Esophagus mucosa (tissue), 1 donor: ENCODE data around the gene CCL17. TPM values are rescaled to one million over a fixed set of nuclear protein-coding genes. Genes with fewer than 3 reads are reported as not detected.
"Not testable (repeated sequence)": the region's sequence is repeated elsewhere in the genome, so short reads cannot be mapped to it uniquely, and the experiment has no call there.

ENCODE experiments used
- ATAC-seq: fragments of 200-7000 bp; cut with Tn5 transposase; one replicate; pipeline ENCODE4 v1.9.1; 2020
- total RNA-seq: library from RNA; stranded (reverse); gene quantifications from one replicate; pipeline ENCODE4 v1.2.4, GENCODE V29; 2023
- donor health status: DM: yes; HTN: yes; CAD: no.

Gene CCL17
- total RNA-seq, 1 donor from 2014 or later = 1.6 TPM

GRCh38 chr16:57396786-57397185, 7.8 kb upstream of the CCL17 start:
- ATAC-seq = no peak

- ATAC-seq = not testable (repeated sequence)
Measured at GRCh38 chr16:57397493-57397892, 7.1 kb upstream of the CCL17 start.

- ATAC-seq = peak; percentile 34
Measured at GRCh38 chr16:57401943-57402640, 2.5 kb upstream of the CCL17 start.

GRCh38 chr16:57405097-57405496, 530 bp downstream of the CCL17 start:
- no peak for ATAC-seq

GRCh38 chr16:57406881-57407280, 2.3 kb downstream of the CCL17 start:
- peak; percentile 31 for ATAC-seq

DNA sequence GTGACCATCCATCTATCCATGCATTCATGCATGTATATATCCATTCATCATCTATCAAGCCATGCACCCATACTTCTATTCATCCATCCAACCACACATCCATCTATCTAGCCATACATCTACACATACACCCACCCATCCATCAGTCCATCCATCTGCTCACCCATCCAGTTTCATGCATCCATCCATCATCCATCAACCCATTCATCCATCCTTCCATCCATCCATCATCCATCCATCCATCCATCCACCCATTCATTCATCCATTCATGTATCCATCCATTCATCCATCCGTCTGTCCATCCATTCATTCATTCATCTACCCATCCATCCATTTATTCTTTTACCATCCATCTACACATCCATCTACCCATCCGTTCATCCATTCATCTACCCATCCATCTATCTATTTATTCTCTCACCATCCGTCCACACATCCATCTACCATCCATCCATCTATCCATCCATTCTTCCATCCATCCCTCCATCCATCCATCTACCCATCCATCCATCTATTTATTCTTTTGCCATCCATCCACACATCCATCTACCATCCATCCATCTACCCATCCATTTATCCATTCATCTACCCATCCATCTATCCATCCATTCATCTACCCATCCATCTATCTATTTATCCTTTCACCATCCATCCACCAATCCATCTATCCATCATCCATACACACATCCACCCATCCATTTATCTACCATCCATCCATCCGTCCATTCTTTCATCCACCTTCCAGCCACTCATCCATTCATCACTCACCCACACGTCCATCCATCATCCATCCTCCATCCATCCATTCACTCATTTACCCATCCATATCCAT, 3.2 kb downstream of the CCL17 start:
- ATAC-seq = no peak

DNA sequence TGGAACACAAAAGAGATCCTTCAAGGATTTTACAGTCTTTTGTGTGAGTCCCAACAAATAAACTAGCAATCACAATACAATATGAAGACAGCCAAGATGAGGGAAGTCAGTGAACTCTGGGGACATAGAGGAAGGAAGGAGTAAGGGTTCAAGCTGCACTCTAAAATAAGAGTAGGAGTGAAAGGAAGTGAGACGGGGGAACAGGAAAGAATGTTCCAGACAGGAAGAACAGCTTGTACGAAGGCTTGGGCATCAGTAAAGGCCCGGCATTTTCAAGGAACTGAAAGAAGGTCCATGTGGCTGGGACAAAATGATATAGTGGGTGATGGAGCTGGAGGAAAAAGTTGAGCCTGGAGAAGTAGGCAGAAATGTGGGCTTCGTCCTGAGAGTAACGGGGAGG, 4.5 kb downstream of the CCL17 start:
- ATAC-seq = no peak

DNA sequence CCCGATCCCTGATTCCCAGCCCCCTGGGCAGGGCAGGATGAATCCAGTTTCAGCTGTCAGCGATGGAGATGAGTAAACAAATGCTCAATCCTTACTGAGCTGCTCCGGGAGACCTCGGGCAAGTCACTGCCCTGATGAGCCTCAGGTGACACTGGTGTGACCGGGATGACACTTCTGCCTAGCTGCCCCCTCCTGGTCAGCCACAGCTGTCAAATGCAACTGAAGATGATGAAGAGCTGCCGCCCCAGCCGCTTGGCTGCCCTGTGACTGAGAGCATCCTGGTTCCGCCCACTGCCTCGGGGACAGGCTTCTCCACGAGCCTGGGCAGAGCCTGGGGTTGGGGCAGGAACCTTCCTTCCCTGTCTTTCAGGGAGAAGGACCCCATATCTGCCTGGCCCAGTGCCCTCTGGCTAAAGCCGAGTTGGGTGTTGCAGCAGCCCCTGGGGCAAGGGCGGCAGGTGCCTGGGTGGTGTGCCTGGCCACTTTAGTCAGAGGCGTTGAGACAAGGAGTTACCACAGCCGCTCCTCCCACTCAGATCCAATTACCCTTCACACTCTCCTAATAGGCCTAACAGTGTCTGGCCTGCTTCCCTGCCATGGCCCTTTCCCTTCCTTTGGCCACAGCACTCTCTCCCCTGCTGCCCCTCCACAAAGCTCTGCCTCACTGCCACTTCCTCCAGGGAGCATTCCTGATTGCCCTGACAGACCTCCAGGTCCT, 5.5 kb downstream of the CCL17 start:
- ATAC-seq = peak; percentile 40

DNA sequence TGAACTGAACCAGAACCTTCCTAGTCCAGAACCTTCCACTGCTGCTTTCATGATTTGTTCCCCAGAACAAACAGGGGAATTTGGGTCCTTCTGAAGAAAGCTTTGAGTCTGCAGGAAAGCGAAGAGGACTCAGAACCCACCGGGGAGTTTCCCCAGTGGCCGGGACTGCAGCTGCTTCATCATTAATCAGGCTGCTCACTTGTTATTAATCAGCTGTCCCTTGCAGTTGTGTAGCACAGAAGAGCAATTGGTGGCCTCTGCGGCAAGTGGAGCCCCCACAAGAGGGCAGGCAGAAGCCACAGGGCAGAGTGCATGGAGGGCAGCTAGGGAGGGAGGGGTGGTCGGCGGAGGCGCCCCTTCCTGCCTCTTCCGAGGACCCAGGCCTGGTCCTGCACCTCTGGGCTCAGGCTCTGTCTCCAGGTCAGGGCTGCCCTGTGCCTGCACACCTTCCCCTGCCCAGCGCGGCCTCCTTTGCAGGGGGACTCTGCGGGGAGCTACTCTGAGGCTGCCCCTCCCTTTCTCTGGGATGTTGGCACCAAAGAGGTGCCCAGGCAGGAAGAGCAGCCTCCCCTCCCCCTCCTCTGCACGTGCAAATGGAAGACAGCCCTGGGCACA, 6.9 kb downstream of the CCL17 start:
- no peak for ATAC-seq

- no peak for ATAC-seq
Measured at GRCh38 chr16:57412584-57412983, 8.0 kb downstream of the CCL17 start.

DNA sequence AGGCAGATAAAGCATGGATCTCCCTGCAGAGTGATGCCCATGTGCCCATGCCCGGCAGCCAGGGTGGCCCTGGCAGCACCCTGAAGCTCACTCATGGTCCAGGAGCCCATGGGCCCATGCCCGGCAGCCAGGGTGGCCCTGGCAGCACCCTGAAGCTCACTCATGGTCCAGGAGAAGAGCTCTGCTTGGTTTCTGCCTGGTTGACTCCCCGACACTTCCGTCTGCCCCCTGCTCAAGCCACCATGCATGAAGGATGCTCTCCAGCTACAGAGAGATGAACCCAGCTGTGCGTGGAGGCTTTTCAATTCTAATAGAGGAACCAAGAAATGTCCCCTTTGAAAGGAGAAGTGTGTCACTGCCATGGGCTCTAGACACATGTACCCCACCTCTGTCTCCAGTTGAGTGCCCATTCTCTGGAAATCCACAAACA, 8.7 kb downstream of the CCL17 start:
- ATAC-seq = peak; percentile 5

DNA sequence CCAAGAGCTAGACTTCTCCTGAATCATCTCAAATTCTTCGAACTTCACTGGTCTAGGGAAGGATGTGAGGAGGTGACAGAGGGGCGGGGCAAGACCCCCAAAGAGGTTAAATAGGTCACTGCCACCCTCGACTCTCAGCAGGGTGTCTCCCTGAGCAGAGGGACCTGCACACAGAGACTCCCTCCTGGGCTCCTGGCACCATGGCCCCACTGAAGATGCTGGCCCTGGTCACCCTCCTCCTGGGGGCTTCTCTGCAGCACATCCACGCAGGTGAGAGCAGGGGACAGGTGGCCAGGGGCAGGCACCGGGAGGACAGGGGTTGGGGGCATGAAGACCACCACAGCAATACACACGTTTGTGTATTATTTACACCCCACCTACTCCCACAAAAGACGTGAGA, 9.2 kb downstream of the CCL17 start:
- no peak for ATAC-seq

GRCh38 chr16:57416084-57416483, 11.5 kb downstream of the CCL17 start:
- ATAC-seq = no peak

DNA sequence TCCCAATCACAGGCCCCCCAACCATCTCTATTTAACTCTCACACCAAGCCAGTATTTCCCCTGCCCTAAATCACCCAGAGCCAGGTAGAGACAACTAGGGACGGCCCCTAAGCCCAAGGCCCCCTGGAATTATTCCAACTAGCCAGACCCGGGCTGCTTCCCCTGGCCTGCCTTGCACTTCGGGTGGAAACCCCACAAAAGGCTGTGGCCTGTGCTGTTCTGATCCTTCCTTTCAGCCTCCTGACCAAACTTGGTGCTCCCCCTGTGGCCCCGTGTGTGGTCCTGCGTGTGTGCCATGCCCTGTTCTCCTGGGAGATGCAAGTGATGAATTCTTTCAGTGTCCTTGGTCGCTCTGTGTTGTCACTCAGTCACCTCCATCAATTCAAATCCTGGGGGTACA, 14.9 kb downstream of the CCL17 start:
- ATAC-seq = no peak

DNA sequence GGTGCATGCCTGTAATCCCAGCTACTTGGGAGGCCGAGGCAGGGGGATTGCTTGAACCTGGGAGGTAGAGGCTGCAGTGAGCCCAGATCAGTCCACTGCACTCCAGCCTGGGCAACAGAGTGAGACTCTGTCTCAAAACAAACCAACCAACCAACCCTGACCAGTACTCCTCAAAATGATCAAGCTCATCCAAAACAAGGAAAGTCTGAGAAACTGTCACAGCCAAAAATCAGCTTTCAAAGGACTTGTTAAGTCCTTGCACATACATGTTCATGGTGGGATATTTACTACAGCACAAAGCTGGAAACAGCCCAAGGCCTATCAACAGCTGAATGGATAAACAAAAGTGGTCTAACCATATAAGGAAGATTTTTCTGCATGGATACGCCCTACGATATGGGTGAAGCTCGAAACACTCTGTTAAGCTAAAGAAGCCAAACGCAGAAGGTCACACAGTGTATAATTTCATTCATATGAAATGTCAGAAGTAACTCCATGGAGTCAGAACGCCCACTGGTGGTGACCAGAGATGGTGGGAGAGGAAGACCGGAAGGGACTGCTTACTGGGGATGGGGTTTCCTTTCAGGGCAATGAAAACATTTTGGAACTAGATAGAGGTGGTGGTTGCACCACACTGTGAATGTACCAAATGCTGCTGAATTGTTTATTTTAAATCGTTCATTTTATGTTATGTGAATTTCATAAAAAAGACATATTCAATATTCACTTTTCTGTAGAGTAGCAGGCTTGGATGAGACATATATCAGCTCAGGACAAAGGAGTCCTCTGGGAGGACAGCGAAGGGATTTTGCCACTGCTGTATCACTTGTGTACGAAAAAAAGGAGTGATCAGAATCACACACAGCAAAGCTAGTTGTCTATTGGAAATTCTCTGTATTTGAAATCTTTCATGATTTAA, 17.7 kb downstream of the CCL17 start:
- peak; percentile 37 for ATAC-seq

DNA sequence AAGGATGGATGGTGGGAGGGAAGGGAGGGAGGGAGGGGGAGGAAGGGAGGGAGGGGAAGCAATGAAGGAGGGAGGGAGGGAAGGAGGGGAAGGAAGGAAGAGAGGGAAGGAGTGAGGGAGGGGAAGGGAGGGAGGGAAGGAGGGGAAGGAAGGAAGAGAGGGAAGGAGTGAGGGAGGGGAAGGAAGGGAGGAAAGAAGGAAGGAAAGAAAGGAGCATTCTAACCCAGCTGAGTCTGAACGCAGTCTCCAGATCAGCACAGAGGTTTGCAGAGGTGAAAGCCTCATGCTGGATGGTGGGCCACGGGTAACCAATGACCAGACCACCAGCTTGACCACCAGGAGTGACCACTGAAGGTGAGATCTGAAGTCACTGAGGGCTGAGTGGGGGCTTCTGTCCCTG, 18.6 kb downstream of the CCL17 start:
- no peak for ATAC-seq

GRCh38 chr16:57424583-57424982, 20.0 kb downstream of the CCL17 start:
- no peak for ATAC-seq

- no peak for ATAC-seq
Measured at GRCh38 chr16:57426356-57426755, 21.8 kb downstream of the CCL17 start.

DNA sequence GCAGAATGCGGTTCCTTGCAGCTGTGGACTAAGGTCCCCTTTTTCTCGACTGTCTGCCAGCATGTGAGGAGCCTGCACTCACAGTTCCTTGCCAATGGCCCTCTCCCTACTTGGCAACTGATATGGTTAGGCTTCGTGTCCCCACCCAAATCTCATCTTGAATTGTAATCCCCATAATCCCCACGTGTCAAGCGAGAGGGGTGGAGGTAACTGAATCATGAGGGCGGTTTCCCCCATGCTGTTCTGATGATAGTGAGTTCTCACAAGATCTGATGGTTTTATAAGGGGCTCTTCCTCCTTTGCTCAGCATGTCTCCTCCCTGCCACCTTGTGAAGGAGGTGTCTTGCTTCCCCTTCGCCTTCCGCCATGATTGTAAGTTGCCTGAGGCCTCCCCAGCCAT, 22.7 kb downstream of the CCL17 start:
- no peak for ATAC-seq

DNA sequence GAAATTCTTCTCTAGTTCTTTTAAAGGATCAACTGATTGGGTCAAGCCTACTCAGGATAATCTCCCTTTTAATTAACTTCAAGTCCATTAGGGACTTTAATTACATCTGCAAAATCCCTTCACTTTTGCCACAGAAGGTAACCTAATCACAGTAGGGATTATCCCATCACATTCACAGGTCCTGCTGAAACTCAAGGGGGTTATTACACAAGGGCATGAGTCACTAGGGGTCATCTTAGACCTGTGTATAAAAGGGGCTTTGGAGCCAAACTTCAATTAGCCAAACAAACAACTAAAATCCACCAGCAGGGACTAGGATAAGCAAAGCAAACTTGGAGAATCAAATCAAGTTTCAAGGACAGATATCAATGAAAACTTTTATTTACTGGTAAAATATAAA, 23.3 kb downstream of the CCL17 start:
- ATAC-seq = no peak

DNA sequence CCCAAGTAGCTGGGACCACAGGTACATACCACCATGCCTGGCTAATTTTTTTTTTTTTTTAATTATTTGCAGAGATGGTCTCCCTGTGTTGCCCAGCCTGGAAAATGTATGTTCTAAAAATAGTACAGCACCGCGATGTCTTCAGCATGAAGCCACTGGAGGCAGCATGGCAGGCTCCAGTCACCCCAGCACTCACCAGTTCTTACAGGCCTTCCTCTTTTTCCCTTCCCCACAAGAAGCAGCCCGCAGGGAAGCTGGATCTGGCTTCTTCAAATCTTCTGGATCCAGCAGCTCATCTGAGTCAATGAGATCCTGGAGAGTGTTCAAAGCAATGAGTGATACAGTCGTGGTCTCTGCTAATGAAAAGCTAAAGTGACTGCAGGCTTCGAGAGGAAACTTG, 26.4 kb downstream of the CCL17 start:
- ATAC-seq = no peak

DNA sequence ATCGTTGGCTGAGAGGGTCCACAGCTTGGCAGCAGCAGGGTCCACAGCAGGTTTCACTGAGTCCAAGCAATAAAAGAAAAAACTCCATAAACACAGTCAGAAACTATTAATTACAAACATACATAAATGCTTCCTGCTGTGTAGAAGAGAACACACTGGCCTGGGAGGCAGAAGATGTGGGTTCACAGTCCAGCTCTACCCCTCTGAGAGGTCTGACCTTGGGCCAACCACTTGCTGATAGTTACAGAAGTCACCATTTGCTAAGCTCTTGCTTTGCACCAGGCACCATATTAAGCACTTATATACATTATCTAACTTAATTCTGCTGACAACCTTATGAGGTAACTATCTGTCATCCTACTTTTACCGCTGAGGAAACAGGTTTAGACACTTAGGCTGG, 27.9 kb downstream of the CCL17 start:
- peak; percentile 69 for ATAC-seq
